Measurements from ENCODE around the gene ATG10.

Gene ATG10

DNA sequence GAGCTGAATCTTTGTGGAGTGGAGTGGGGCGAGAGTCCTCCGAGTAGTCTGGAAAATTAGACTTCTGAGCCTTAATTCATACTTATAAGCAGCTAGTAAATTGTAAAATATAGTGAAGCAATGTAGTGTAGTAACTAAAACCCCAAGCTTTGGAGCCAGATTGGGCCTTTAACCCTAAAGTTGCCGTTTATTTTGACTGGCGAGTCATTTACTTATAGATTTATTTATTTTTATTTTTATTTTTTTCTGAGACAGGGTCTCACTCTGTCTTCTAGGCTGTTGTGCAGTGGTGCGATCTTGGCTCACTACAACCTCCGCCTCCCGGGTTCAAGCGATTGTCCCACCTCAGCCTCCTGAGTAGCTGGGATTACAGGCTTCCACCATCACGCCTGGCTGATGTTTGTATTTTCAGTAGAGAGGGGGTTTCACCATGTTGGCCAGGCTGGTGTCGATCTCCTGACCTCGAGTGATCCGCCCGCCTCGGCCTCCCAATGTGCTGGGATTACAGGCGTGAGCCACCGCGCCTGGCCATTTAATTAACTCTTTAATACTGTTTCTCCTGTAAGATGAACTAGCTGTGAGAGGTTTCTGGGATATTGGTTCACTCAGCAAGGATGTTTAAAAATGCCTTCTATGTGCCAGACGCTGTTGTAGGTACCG is 307.0 kb downstream of the ATG10 start:
- Histone ChIP-seq H3K4me3 (ENCODE audit: low read depth, low read length, poor library complexity, severe bottlenecking) (peak overlapping the region; percentile 85), H3K4me1 (ENCODE audit: insufficient read depth, low read length, severe bottlenecking) (peaks cover 35% of the 10 kb centered on the region), H3K4me2 (ENCODE audit: low read length) (peak overlapping the region; percentile 93), H3K36me3 (ENCODE audit: insufficient read depth, low read length) (peaks cover 41% of the 10 kb centered on the region), H3K9ac (ENCODE audit: low read length) (peak overlapping the region; percentile 94), H4K20me1 (ENCODE audit: insufficient read depth, low read length) (no peaks in the 10 kb centered on the region), H3K27me3 (ENCODE audit: insufficient read depth, low read length) (no peaks in the 10 kb centered on the region), H3K79me2 (ENCODE audit: insufficient read depth, low read length) (peaks cover 16% of the 10 kb centered on the region), H3K9me2 (ENCODE audit: low read depth, low read length) (no peaks in the 10 kb centered on the region), H2AFZ (ENCODE audit: low read length) (peak overlapping the region; percentile 72; the same call in 1 of the 2 replicates), H3K9me3 (ENCODE audit: low read length) (no peaks in the 10 kb centered on the region), H3K27ac (ENCODE audit: low read depth, low read length, poor library complexity, severe bottlenecking) (peak overlapping the region; percentile 52), H3F3A (ENCODE audit: insufficient read depth, low read length) (no peaks in the 10 kb centered on the region; the same call in none of the 2 replicates)
- TF ChIP-seq, protein P1, sequence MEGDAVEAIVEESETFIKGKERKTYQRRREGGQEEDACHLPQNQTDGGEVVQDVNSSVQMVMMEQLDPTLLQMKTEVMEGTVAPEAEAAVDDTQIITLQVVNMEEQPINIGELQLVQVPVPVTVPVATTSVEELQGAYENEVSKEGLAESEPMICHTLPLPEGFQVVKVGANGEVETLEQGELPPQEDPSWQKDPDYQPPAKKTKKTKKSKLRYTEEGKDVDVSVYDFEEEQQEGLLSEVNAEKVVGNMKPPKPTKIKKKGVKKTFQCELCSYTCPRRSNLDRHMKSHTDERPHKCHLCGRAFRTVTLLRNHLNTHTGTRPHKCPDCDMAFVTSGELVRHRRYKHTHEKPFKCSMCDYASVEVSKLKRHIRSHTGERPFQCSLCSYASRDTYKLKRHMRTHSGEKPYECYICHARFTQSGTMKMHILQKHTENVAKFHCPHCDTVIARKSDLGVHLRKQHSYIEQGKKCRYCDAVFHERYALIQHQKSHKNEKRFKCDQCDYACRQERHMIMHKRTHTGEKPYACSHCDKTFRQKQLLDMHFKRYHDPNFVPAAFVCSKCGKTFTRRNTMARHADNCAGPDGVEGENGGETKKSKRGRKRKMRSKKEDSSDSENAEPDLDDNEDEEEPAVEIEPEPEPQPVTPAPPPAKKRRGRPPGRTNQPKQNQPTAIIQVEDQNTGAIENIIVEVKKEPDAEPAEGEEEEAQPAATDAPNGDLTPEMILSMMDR (IDR thresholded peaks at IDR 0.05; ENCODE audit: low read length), result no peak
- TF ChIP-seq EZH2 (IDR thresholded peaks at IDR 0.05; ENCODE audit: borderline replicate concordance, low read length), result no peak

DNA sequence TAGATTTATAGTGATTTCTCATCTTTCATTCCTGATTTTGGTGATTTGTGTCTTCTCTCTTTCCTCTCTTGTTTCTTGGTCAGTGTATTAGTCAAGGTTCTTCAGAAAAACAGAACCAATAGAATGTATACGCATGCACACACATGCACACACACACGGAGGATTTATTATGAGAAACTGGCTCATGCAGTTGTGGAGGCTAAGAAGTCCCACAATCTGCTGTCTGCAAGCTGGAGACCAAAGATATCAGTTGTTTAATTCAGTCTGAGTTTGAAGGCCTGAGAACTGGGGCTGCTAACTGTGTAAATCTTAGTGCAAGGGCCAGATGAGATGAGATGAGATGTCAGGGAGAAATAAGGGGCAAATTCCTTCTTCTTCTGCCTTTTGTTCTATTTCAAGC is 312.1 kb downstream of the ATG10 start:
- Histone ChIP-seq H3F3A (ENCODE audit: insufficient read depth, low read length) (no peaks in the 10 kb centered on the region), H3K27ac (ENCODE audit: low read depth, low read length, poor library complexity, severe bottlenecking) (no peak overlapping the region), H3K9me3 (ENCODE audit: low read length) (no peaks in the 10 kb centered on the region), H3K27me3 (ENCODE audit: insufficient read depth, low read length) (no peaks in the 10 kb centered on the region), H4K20me1 (ENCODE audit: insufficient read depth, low read length) (no peaks in the 10 kb centered on the region), H3K79me2 (ENCODE audit: insufficient read depth, low read length) (no peaks in the 10 kb centered on the region), H3K9ac (ENCODE audit: low read length) (no peak overlapping the region), H2AFZ (ENCODE audit: low read length) (no peak overlapping the region), H3K36me3 (ENCODE audit: insufficient read depth, low read length) (no peaks in the 10 kb centered on the region), H3K4me1 (ENCODE audit: insufficient read depth, low read length, severe bottlenecking) (peaks cover 6% of the 10 kb centered on the region), H3K4me3 (ENCODE audit: low read depth, low read length, poor library complexity, severe bottlenecking) (no peak overlapping the region), H3K4me2 (ENCODE audit: low read length) (no peak overlapping the region), H3K9me2 (ENCODE audit: low read depth, low read length) (no peaks in the 10 kb centered on the region)
- TF ChIP-seq, protein P1 (IDR thresholded peaks at IDR 0.05; ENCODE audit: low read length), result no peak
- no peak for TF ChIP-seq EZH2 (IDR thresholded peaks at IDR 0.05; ENCODE audit: borderline replicate concordance, low read length)

DNA sequence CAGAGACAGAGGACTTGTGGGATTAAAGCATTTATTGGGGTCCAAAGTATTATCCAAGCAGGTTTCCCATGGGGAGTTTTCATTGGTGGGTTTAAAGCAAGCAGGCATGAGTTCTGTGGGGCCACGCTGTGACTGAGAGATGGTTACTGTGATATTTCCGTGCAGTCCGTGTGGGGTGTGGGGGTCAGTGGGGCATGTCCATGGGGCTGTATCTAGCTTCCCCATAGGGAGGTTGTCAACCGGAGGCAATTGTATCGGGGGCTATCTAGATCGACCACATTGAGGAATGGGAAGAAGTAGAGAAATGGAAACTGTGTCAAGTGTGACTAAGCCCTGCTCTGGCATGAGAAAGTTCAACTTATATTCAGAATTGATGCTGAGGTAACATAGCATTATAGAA is 313.4 kb downstream of the ATG10 start:
- H3K79me2 ChIP-seq (ENCODE audit: insufficient read depth, low read length), result no peaks in the 10 kb centered on the region
- no peaks in the 10 kb centered on the region for H3F3A ChIP-seq (ENCODE audit: insufficient read depth, low read length)
- no peaks in the 10 kb centered on the region for H3K4me1 ChIP-seq (ENCODE audit: insufficient read depth, low read length, severe bottlenecking)
- H3K9ac ChIP-seq (ENCODE audit: low read length), result no peak overlapping the region
- no peaks in the 10 kb centered on the region for H3K27me3 ChIP-seq (ENCODE audit: insufficient read depth, low read length)
- H3K36me3 ChIP-seq (ENCODE audit: insufficient read depth, low read length), result no peaks in the 10 kb centered on the region
- no peak overlapping the region for H3K4me2 ChIP-seq (ENCODE audit: low read length)
- H3K9me3 ChIP-seq (ENCODE audit: low read length), result no peaks in the 10 kb centered on the region
- no peak overlapping the region for H3K4me3 ChIP-seq (ENCODE audit: low read depth, low read length, poor library complexity, severe bottlenecking)
- no peak overlapping the region for H3K27ac ChIP-seq (ENCODE audit: low read depth, low read length, poor library complexity, severe bottlenecking)
- no peaks in the 10 kb centered on the region for H4K20me1 ChIP-seq (ENCODE audit: insufficient read depth, low read length)
- TF ChIP-seq, protein P1 (IDR thresholded peaks at IDR 0.05; ENCODE audit: low read length), result no peak
- no peak for TF ChIP-seq EZH2 (IDR thresholded peaks at IDR 0.05; ENCODE audit: borderline replicate concordance, low read length)
- H2AFZ ChIP-seq (ENCODE audit: low read length), result no peak overlapping the region
- no peaks in the 10 kb centered on the region for H3K9me2 ChIP-seq (ENCODE audit: low read depth, low read length)

Data from OCI-LY1 (cell line).